ENCODE data around the gene MAP2K5. TPM values are rescaled to one million over a fixed set of nuclear protein-coding genes. Genes with fewer than 3 reads are reported as not detected.

MAP2K5 gene
- total and polyA plus RNA-seq, 9 of the 15 experiments (the other 6 are each of a cell fraction or from before 2014, with no cell fraction given), result 0.41 to 16.5 (median 7.5) TPM

- TF ChIP-seq, protein P1, sequence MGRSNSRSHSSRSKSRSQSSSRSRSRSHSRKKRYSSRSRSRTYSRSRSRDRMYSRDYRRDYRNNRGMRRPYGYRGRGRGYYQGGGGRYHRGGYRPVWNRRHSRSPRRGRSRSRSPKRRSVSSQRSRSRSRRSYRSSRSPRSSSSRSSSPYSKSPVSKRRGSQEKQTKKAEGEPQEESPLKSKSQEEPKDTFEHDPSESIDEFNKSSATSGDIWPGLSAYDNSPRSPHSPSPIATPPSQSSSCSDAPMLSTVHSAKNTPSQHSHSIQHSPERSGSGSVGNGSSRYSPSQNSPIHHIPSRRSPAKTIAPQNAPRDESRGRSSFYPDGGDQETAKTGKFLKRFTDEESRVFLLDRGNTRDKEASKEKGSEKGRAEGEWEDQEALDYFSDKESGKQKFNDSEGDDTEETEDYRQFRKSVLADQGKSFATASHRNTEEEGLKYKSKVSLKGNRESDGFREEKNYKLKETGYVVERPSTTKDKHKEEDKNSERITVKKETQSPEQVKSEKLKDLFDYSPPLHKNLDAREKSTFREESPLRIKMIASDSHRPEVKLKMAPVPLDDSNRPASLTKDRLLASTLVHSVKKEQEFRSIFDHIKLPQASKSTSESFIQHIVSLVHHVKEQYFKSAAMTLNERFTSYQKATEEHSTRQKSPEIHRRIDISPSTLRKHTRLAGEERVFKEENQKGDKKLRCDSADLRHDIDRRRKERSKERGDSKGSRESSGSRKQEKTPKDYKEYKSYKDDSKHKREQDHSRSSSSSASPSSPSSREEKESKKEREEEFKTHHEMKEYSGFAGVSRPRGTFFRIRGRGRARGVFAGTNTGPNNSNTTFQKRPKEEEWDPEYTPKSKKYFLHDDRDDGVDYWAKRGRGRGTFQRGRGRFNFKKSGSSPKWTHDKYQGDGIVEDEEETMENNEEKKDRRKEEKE (IDR thresholded peaks at IDR 0.05; ENCODE audit: borderline replicate concordance in 1 of 2, control insufficient read depth in 1 of 2, low read depth in 2 of 2, low read length in 1 of 2), result no peak
- TF ChIP-seq CGGBP1 (CRISPR knock-in tag; IDR thresholded peaks at IDR 0.05) (no peak), FOXA3 (CRISPR knock-in tag; conservative IDR thresholded peaks at IDR 0.05 in 1 of 2, IDR thresholded peaks at IDR 0.05 in 1 of 2) (no peak), RBM39 (optimal IDR thresholded peaks at IDR 0.05; ENCODE audit: low read depth, low read length) (no peak), SRSF7 (optimal IDR thresholded peaks at IDR 0.05; ENCODE audit: low read depth, low read length) (no peak), ZNF444 (CRISPR knock-in tag; IDR thresholded peaks at IDR 0.05) (no peak), ZNF512 (tag; IDR thresholded peaks at IDR 0.05) (no peak), FOSL1 (tag; conservative IDR thresholded peaks at IDR 0.05) (peak; percentile 41), SMC3 (conservative IDR thresholded peaks at IDR 0.05; ENCODE audit: insufficient read depth, low read depth, low read length) (no peak), MBD2 (IDR thresholded peaks at IDR 0.05; ENCODE audit: borderline replicate concordance, low read depth) (no peak)
Measured at GRCh38 chr15:67531379-67531914, 11.1 kb upstream of the MAP2K5 start (continued).
